ENCODE measurements around the gene PDLIM1. TPM values are rescaled to one million over a fixed set of nuclear protein-coding genes. Genes with fewer than 3 reads are reported as not detected.

Gene PDLIM1
- polyA plus RNA-seq, 1 donor (not counting 4 experiments of a cell fraction or from before 2014, with no cell fraction given), result 298 TPM

GRCh38 chr10:95309958-95310357 is 19.2 kb upstream of the PDLIM1 start:
- H4K20me1 ChIP-seq (ENCODE audit: control insufficient read depth, extremely low read depth, insufficient read depth, low read length), result no peaks in the 10 kb centered on the region
- H3K27ac ChIP-seq (ENCODE audit: control insufficient read depth, insufficient read depth, low read length), result no peak overlapping the region
- H2AFZ ChIP-seq (ENCODE audit: control insufficient read depth, low read length), result no peak overlapping the region
- H3K9ac ChIP-seq (ENCODE audit: control insufficient read depth, extremely low read depth, insufficient read depth, low read length), result no peak overlapping the region
- no peak overlapping the region for H3K4me2 ChIP-seq (ENCODE audit: control insufficient read depth, extremely low read depth, insufficient read depth, low read depth, low read length)
- no peaks in the 10 kb centered on the region for H3K9me1 ChIP-seq (ENCODE audit: control insufficient read depth, extremely low read depth, insufficient read depth, low read length)
- dilution Hi-C loops (cut with MboI; ENCODE audit: extremely low pct_ligation_motif_present, low sequenced_read_pairs), result no loop called here
- H3K9me3 ChIP-seq (ENCODE audit: control insufficient read depth, low read depth, low read length), result no peaks in the 10 kb centered on the region
- H3K27me3 ChIP-seq (ENCODE audit: control insufficient read depth, extremely low read depth, insufficient read depth, low read length), result peaks cover 4% of the 10 kb centered on the region
- H3K79me2 ChIP-seq (ENCODE audit: control insufficient read depth, insufficient read depth, low read length), result no peaks in the 10 kb centered on the region
- no peak overlapping the region for H3K4me3 ChIP-seq (ENCODE audit: control insufficient read depth in 2 of 3, extremely low read depth in 1 of 3, insufficient read depth in 2 of 3, low read depth in 1 of 3, low read length in 3 of 3)
- DNase-seq (ENCODE audit: low read depth, low spot score), result no peak
- TF ChIP-seq EZH2 (IDR thresholded peaks at IDR 0.05; ENCODE audit: low read length) (no peak), CTCF (optimal IDR thresholded peaks at IDR 0.05 in 1 of 3, IDR thresholded peaks at IDR 0.05 in 1 of 3, conservative IDR thresholded peaks at IDR 0.05 in 1 of 3; ENCODE audit: extremely low read depth in 1 of 3, insufficient read depth in 2 of 3, low read length in 3 of 3) (no peak)
- peaks cover 14% of the 10 kb centered on the region for H3K4me1 ChIP-seq (ENCODE audit: control insufficient read depth, extremely low read depth, insufficient read depth, low read length)
- FAIRE-seq, result no peak
- H3K36me3 ChIP-seq (ENCODE audit: control insufficient read depth in 2 of 2, extremely low read depth in 1 of 2, insufficient read depth in 2 of 2, low read length in 2 of 2), result no peaks in the 10 kb centered on the region

GRCh38 chr10:95308389-95309302 is 17.8 kb upstream of the PDLIM1 start:
- FAIRE-seq (peak; percentile 96), DNase-seq (ENCODE audit: low read depth, low spot score) (no peak)
- no peaks in the 10 kb centered on the region for H3K9me3 ChIP-seq (ENCODE audit: control insufficient read depth, low read depth, low read length)
- peak overlapping the region; percentile 57 for H2AFZ ChIP-seq (ENCODE audit: control insufficient read depth, low read length)
- H3K36me3 ChIP-seq (ENCODE audit: control insufficient read depth in 2 of 2, extremely low read depth in 1 of 2, insufficient read depth in 2 of 2, low read length in 2 of 2), result no peaks in the 10 kb centered on the region
- H3K9ac ChIP-seq (ENCODE audit: control insufficient read depth, extremely low read depth, insufficient read depth, low read length), result no peak overlapping the region
- peak overlapping the region; percentile 60 for H3K4me2 ChIP-seq (ENCODE audit: control insufficient read depth, extremely low read depth, insufficient read depth, low read depth, low read length)
- no peak overlapping the region for H3K4me3 ChIP-seq (ENCODE audit: control insufficient read depth in 2 of 3, extremely low read depth in 1 of 3, insufficient read depth in 2 of 3, low read depth in 1 of 3, low read length in 3 of 3)
- no peaks in the 10 kb centered on the region for H3K9me1 ChIP-seq (ENCODE audit: control insufficient read depth, extremely low read depth, insufficient read depth, low read length)
- TF ChIP-seq CTCF (optimal IDR thresholded peaks at IDR 0.05 in 1 of 3, IDR thresholded peaks at IDR 0.05 in 1 of 3, conservative IDR thresholded peaks at IDR 0.05 in 1 of 3; ENCODE audit: extremely low read depth in 1 of 3, insufficient read depth in 2 of 3, low read length in 3 of 3), result no peak
- TF ChIP-seq EZH2 (IDR thresholded peaks at IDR 0.05; ENCODE audit: low read length), result no peak
- H4K20me1 ChIP-seq (ENCODE audit: control insufficient read depth, extremely low read depth, insufficient read depth, low read length), result no peaks in the 10 kb centered on the region
- dilution Hi-C loops (cut with MboI; ENCODE audit: extremely low pct_ligation_motif_present, low sequenced_read_pairs), result no loop called here
- no peaks in the 10 kb centered on the region for H3K79me2 ChIP-seq (ENCODE audit: control insufficient read depth, insufficient read depth, low read length)
- H3K27me3 ChIP-seq (ENCODE audit: control insufficient read depth, extremely low read depth, insufficient read depth, low read length), result peaks cover under 1% of the 10 kb centered on the region
- peak overlapping the region; percentile 29 for H3K27ac ChIP-seq (ENCODE audit: control insufficient read depth, insufficient read depth, low read length)
- peaks cover 18% of the 10 kb centered on the region for H3K4me1 ChIP-seq (ENCODE audit: control insufficient read depth, extremely low read depth, insufficient read depth, low read length)

Measured in keratinocyte (primary cell).